ENCODE data around the gene UMODL1.

UMODL1 gene

DNA sequence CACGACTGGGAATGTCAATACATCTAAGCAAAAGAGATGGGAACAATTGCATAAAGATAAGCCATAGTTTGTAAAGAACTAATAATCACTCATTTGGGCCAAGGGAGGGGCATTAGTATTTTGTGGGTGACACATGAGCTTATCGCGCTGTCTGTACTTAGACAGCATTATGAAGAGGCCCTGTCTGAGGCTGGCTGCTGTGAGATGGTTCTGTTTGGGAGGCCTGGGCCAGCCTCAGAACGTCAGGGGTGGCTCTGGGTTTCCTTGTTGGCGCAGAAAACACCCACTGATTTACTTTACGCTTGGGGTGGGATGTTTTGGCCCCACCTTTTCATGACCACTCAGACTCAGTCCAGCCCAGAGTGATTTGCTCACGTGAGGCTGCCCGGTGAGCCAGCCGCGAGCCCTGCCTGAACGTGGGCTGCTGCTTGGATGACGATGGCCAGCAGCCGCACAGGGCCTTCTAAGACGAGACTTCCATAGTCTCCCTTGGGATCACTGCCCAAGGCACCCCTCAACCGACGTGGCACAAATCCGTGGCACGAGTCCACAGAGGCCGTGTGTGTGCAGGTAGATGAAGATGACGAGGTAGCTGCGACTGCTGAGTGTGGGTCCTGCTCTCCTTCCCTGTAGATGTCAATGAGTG is 18.7 kb downstream of the UMODL1 start:
- TF ChIP-seq, protein P1, sequence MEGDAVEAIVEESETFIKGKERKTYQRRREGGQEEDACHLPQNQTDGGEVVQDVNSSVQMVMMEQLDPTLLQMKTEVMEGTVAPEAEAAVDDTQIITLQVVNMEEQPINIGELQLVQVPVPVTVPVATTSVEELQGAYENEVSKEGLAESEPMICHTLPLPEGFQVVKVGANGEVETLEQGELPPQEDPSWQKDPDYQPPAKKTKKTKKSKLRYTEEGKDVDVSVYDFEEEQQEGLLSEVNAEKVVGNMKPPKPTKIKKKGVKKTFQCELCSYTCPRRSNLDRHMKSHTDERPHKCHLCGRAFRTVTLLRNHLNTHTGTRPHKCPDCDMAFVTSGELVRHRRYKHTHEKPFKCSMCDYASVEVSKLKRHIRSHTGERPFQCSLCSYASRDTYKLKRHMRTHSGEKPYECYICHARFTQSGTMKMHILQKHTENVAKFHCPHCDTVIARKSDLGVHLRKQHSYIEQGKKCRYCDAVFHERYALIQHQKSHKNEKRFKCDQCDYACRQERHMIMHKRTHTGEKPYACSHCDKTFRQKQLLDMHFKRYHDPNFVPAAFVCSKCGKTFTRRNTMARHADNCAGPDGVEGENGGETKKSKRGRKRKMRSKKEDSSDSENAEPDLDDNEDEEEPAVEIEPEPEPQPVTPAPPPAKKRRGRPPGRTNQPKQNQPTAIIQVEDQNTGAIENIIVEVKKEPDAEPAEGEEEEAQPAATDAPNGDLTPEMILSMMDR (IDR thresholded peaks at IDR 0.05; ENCODE audit: extremely low read depth, missing control alignments) = no peak

DNA sequence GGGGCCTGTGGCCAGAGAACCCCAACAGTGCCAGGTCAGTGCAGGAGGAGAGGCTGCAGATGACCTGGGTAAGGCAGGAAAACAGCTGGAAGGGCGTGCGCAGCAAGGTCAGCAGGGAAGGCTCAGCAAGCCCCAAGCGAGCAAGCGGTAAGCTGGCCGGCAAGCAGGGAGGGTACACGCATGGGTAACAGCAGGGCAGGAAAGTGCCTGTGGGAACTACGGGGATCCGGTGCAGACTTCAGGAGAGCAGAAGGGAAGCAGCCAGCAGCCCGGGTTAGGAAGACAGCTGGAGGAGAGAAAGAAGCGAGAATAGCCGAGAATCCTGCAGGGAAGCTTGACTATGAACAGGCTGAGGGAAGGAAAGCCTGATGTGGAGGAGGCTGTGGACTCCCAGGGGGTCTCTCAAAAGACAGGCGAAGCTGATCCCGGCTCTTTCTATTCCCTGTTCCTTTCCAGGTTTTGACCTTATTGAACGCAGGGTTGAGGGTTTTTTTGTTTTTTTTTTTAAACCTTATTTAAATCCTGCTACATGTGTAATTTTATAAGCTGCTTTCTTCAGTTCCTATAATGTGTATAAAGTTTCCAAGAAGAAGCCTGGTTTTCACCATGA is 20.9 kb downstream of the UMODL1 start:
- TF ChIP-seq, protein P1 (IDR thresholded peaks at IDR 0.05; ENCODE audit: extremely low read depth, missing control alignments) = no peak
- DNase-seq (ENCODE audit: low spot score) = no peak

More for the DNA sequence above, 18.7 kb downstream of the UMODL1 start:
- DNase-seq (ENCODE audit: low spot score) = no peak

DNA sequence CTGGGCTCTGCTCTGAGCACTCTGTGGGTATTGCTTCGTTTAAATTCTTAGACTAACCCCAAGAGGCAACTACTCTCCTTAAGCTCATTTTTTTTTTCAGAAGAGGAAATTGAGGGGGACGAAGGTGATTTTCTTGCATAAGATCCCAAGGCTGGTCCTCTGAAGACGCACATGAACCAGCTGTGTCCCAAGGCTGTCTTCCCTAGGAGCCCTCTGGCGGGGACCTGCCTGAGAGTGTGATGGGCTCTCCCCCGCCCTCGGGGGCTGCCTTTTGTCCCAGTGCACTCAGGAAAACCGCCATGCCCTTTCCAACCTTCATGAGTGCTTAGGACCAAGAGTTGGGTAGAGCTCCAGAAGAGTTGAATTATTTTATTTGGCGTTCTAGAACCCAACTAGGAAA is 21.7 kb downstream of the UMODL1 start:
- no peak for DNase-seq (ENCODE audit: low spot score)
- TF ChIP-seq, protein P1 (IDR thresholded peaks at IDR 0.05; ENCODE audit: extremely low read depth, missing control alignments) = no peak

DNA sequence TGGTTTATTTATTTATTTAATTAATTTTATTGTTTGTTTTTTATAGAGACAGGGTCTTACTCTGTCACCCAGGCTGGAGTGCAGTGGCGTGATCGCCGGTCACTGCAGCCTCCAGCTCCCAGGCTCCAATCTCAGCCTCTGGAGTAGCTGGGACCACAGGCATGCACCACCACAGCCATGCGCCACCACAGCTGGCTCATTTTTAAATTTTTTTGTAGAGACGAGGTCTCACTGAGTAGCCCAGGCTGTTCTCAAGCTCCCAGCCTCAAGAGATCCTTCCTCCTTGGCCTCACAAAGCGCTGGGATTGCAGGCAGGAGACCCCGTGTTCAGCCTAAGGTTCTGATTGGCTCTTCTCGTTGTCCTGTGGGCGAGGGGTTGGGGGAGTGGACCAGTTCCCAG is 22.1 kb downstream of the UMODL1 start:
- TF ChIP-seq, protein P1 (IDR thresholded peaks at IDR 0.05; ENCODE audit: extremely low read depth, missing control alignments) = no peak
- DNase-seq (ENCODE audit: low spot score) = no peak

- DNase-seq (ENCODE audit: low spot score) = no peak
- TF ChIP-seq, protein P1 (IDR thresholded peaks at IDR 0.05; ENCODE audit: extremely low read depth, missing control alignments) = no peak
Observed at GRCh38 chr21:42093991-42094421, 22.9 kb downstream of the UMODL1 start.

DNA sequence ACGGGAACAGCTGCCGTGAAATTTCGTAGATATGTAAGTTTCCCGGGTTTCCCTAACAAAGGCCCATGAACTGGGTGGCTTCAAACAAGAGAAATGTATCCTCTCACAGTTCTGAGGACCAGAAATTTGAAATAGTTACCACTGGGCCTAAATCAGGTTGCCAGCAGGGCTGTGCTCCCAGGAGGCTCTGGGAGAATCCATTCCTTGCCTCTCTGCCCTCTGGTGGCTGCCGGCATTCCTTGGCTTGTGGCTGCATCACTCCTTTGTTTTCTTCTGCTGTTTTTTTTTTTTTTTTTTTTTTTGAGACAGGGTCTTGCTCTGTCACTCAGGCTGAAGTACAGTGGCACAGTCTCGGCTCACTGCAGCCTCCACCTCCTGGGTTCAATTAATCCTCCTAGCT is 23.7 kb downstream of the UMODL1 start:
- DNase-seq (ENCODE audit: low spot score) = no peak
- TF ChIP-seq, protein P1 (IDR thresholded peaks at IDR 0.05; ENCODE audit: extremely low read depth, missing control alignments) = no peak

DNA sequence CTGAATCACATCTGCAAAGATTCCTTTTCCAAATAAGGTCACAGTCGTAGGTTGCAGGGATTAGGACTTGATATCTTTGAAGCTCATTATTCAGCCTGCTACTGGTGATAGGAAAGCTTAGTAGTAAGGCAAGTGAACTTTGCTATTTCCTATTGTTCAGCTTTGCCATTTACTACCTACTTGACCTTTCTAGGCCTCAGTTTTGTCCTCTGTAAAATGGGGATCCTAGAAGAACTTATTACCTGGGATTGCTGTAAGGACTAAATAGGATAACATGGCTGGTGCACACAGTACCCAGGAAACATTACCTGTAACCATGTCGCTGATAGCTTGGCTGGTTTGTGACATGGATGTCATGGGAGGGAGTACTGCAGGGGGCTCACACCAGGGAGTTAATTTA is 24.5 kb downstream of the UMODL1 start:
- TF ChIP-seq, protein P1 (IDR thresholded peaks at IDR 0.05; ENCODE audit: extremely low read depth, missing control alignments) = no peak
- no peak for DNase-seq (ENCODE audit: low spot score)
